Measurements from ENCODE around the gene TMEM8B. TPM values are rescaled to one million over a fixed set of nuclear protein-coding genes. Genes with fewer than 3 reads are reported as not detected.

The TMEM8B gene
- total and polyA plus RNA-seq, 10 of the 15 experiments (the other 5 are each of a cell fraction or from before 2014, with no cell fraction given) = 0.19 to 7.6 (median 2.5) TPM

GRCh38 chr9:35835766-35836165, 6.7 kb downstream of the TMEM8B start:
- H3K4me2 ChIP-seq (ENCODE audit: control insufficient read depth, insufficient read depth) = no peak overlapping the region
- SMC1A ChIA-PET (ENCODE audit: uncharacterized antibody, unreplicated experiment) = interaction anchor here (0.8 to 8.9 kb wide), 7 partner anchors 9 to 177 kb away, joined by 3 to 118 read pairs (median 4); no protein-coding TSS in a partner anchor
- POLR2A ChIA-PET = interaction anchor here (1.0 to 6.2 kb wide), 2 partner anchors 9 to 21 kb away, joined by 3 to 80 read pairs; partner anchors contain the start of gene HINT2
- H3K4me1 ChIP-seq (ENCODE audit: control insufficient read depth, insufficient read depth, low read length) = peaks cover 34% of the 10 kb centered on the region
- WGBS (ENCODE audit: insufficient coverage, insufficient replicate concordance, low lambda C conversion rate, missing lambda C conversion rate) = 61% methylated on average over 2 of the region's 2 CpGs
- in situ Hi-C loops (cut with MboI) (no loop called here), intact Hi-C loops (cut with micrococcal nuclease; ENCODE audit: unreplicated experiment) (no loop called here)
- CTCF ChIA-PET = interaction anchor here (0.6 to 7.8 kb wide), 14 partner anchors 8 to 108 kb away, joined by 3 to 59 read pairs (median 6); partner anchors contain the start of genes HINT2 and SPAG8
- H3K36me3 ChIP-seq (ENCODE audit: control insufficient read depth in 2 of 2, insufficient read depth in 2 of 2, low read length in 1 of 2) = no peaks in the 10 kb centered on the region
- no peak overlapping the region for H2AFZ ChIP-seq (ENCODE audit: control insufficient read depth, low read depth, low read length)
- no peak for DNase-seq (ENCODE audit: low read depth, low spot score)
- FAIRE-seq = no peak
- H4K20me1 ChIP-seq (ENCODE audit: control insufficient read depth, insufficient read depth) = no peaks in the 10 kb centered on the region
- RAD21 ChIA-PET (ENCODE audit: unreplicated experiment) = interaction anchor here (1.2 to 5.4 kb wide), 8 partner anchors 8 to 104 kb away, joined by 3 to 41 read pairs (median 6); partner anchors contain the start of genes CREB3 and TLN1
- H3K27ac ChIP-seq (ENCODE audit: control insufficient read depth, insufficient read depth) = no peak overlapping the region
- ATAC-seq = no peak
- no peak overlapping the region for H3K4me3 ChIP-seq
- H3K9me3 ChIP-seq (replicated peaks; ENCODE audit: control insufficient read depth, insufficient read depth, low read length) = no peaks in the 10 kb centered on the region
- no TSS peak for BruUV-seq (replicated peaks)
- H3K79me2 ChIP-seq (ENCODE audit: control insufficient read depth, insufficient read depth, low read length) = no peaks in the 10 kb centered on the region
- no peak overlapping the region for H3K9ac ChIP-seq (ENCODE audit: control insufficient read depth, insufficient read depth, low read length)
- H3K27me3 ChIP-seq (replicated peaks in 1 of 2; ENCODE audit: control insufficient read depth in 2 of 2, insufficient read depth in 2 of 2, low read length in 1 of 2) = no peaks in the 10 kb centered on the region
- no peak for TF ChIP-seq KAT2A (conservative IDR thresholded peaks at IDR 0.05; ENCODE audit: control insufficient read depth, low read depth, low read length)
- TF ChIP-seq POLR2AphosphoS2 (IDR thresholded peaks at IDR 0.05; ENCODE audit: low read depth, low read length) = no peak
- no peak for TF ChIP-seq KLF5 (IDR thresholded peaks at IDR 0.05; ENCODE audit: partially characterized antibody)
- TF ChIP-seq MXI1 (IDR thresholded peaks at IDR 0.05; ENCODE audit: low read depth, low read length) = no peak
- TF ChIP-seq, protein P1, sequence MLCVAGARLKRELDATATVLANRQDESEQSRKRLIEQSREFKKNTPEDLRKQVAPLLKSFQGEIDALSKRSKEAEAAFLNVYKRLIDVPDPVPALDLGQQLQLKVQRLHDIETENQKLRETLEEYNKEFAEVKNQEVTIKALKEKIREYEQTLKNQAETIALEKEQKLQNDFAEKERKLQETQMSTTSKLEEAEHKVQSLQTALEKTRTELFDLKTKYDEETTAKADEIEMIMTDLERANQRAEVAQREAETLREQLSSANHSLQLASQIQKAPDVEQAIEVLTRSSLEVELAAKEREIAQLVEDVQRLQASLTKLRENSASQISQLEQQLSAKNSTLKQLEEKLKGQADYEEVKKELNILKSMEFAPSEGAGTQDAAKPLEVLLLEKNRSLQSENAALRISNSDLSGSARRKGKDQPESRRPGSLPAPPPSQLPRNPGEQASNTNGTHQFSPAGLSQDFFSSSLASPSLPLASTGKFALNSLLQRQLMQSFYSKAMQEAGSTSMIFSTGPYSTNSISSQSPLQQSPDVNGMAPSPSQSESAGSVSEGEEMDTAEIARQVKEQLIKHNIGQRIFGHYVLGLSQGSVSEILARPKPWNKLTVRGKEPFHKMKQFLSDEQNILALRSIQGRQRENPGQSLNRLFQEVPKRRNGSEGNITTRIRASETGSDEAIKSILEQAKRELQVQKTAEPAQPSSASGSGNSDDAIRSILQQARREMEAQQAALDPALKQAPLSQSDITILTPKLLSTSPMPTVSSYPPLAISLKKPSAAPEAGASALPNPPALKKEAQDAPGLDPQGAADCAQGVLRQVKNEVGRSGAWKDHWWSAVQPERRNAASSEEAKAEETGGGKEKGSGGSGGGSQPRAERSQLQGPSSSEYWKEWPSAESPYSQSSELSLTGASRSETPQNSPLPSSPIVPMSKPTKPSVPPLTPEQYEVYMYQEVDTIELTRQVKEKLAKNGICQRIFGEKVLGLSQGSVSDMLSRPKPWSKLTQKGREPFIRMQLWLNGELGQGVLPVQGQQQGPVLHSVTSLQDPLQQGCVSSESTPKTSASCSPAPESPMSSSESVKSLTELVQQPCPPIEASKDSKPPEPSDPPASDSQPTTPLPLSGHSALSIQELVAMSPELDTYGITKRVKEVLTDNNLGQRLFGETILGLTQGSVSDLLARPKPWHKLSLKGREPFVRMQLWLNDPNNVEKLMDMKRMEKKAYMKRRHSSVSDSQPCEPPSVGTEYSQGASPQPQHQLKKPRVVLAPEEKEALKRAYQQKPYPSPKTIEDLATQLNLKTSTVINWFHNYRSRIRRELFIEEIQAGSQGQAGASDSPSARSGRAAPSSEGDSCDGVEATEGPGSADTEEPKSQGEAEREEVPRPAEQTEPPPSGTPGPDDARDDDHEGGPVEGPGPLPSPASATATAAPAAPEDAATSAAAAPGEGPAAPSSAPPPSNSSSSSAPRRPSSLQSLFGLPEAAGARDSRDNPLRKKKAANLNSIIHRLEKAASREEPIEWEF (IDR thresholded peaks at IDR 0.05; ENCODE audit: insufficient replicate concordance, low read depth, low read length) = no peak
- TF ChIP-seq STAT1 (conservative IDR thresholded peaks at IDR 0.05) = no peak
- TF ChIP-seq SMARCA5 (IDR thresholded peaks at IDR 0.05) = no peak
- TF ChIP-seq BMI1 (IDR thresholded peaks at IDR 0.05; ENCODE audit: borderline replicate concordance) = no peak
- TF ChIP-seq CEBPZ (IDR thresholded peaks at IDR 0.05; ENCODE audit: low read depth, low read length) = no peak
- no peak for TF ChIP-seq MTA3 (IDR thresholded peaks at IDR 0.05; ENCODE audit: borderline replicate concordance, low read length)
- TF ChIP-seq BHLHE40 (IDR thresholded peaks at IDR 0.05; ENCODE audit: borderline replicate concordance in 1 of 2, low read depth in 2 of 2, low read length in 1 of 2) = no peak
- no peak for TF ChIP-seq EP300 (IDR thresholded peaks at IDR 0.05; ENCODE audit: borderline replicate concordance in 1 of 2, control insufficient read depth in 1 of 2, low read depth in 2 of 2, low read length in 2 of 2)
- TF ChIP-seq PBX3 (IDR thresholded peaks at IDR 0.05; ENCODE audit: insufficient replicate concordance, low read depth, low read length) = no peak
- TF ChIP-seq GATAD2B (conservative IDR thresholded peaks at IDR 0.05; ENCODE audit: low read depth) = no peak

All from GM12878 (cell line).